ENCODE data around the gene GP1BB.

The GP1BB gene

GRCh38 chr22:19693581-19693980 lies 29.8 kb upstream of the GP1BB start:
- TF ChIP-seq EP300 (IDR thresholded peaks at IDR 0.05; ENCODE audit: borderline replicate concordance) (no peak), USF1 (IDR thresholded peaks at IDR 0.05) (no peak), ZBTB7A (IDR thresholded peaks at IDR 0.05; ENCODE audit: low read depth) (no peak), RAD21 (IDR thresholded peaks at IDR 0.05; ENCODE audit: low read depth) (no peak), TCF12 (IDR thresholded peaks at IDR 0.05; ENCODE audit: low read depth) (no peak), REST (IDR thresholded peaks at IDR 0.05; ENCODE audit: low read depth) (no peak), TAF1 (IDR thresholded peaks at IDR 0.05; ENCODE audit: low read depth) (no peak), MAX (IDR thresholded peaks at IDR 0.05) (no peak), YY1 (IDR thresholded peaks at IDR 0.05; ENCODE audit: low read depth) (no peak), EGR1 (IDR thresholded peaks at IDR 0.05) (no peak), NFIC (IDR thresholded peaks at IDR 0.05) (no peak), CREB1 (IDR thresholded peaks at IDR 0.05; ENCODE audit: low read depth) (no peak)

GRCh38 chr22:19693981-19694670 lies 29.2 kb upstream of the GP1BB start:
- TF ChIP-seq CREB1 (IDR thresholded peaks at IDR 0.05; ENCODE audit: low read depth), result no peak

- TF ChIP-seq USF1 (IDR thresholded peaks at IDR 0.05) (no peak), RAD21 (IDR thresholded peaks at IDR 0.05; ENCODE audit: low read depth) (no peak), MAX (IDR thresholded peaks at IDR 0.05) (no peak), CREB1 (IDR thresholded peaks at IDR 0.05; ENCODE audit: low read depth) (no peak), REST (IDR thresholded peaks at IDR 0.05; ENCODE audit: low read depth) (no peak), TCF12 (IDR thresholded peaks at IDR 0.05; ENCODE audit: low read depth) (no peak), EGR1 (IDR thresholded peaks at IDR 0.05) (no peak), TEAD4 (IDR thresholded peaks at IDR 0.05) (no peak), TAF1 (IDR thresholded peaks at IDR 0.05; ENCODE audit: low read depth) (no peak), CEBPB (IDR thresholded peaks at IDR 0.05) (no peak), ZBTB7A (IDR thresholded peaks at IDR 0.05; ENCODE audit: low read depth) (no peak), YY1 (IDR thresholded peaks at IDR 0.05; ENCODE audit: low read depth) (no peak), FOXM1 (IDR thresholded peaks at IDR 0.05; ENCODE audit: borderline replicate concordance, low read depth) (no peak), EP300 (IDR thresholded peaks at IDR 0.05; ENCODE audit: borderline replicate concordance) (no peak), NFIC (IDR thresholded peaks at IDR 0.05) (no peak)
Measured at GRCh38 chr22:19694696-19695095, 28.6 kb upstream of the GP1BB start.

- TF ChIP-seq EGR1 (IDR thresholded peaks at IDR 0.05), result no peak
- no peak for TF ChIP-seq EP300 (IDR thresholded peaks at IDR 0.05; ENCODE audit: borderline replicate concordance)
Measured at GRCh38 chr22:19696504-19697276, 26.6 kb upstream of the GP1BB start.

GRCh38 chr22:19700790-19701419 lies 22.4 kb upstream of the GP1BB start:
- no peak for TF ChIP-seq TEAD4 (IDR thresholded peaks at IDR 0.05)
- TF ChIP-seq REST (IDR thresholded peaks at IDR 0.05; ENCODE audit: low read depth), result no peak
- no peak for TF ChIP-seq MAX (IDR thresholded peaks at IDR 0.05)
- TF ChIP-seq NFIC (IDR thresholded peaks at IDR 0.05), result no peak
- no peak for TF ChIP-seq RAD21 (IDR thresholded peaks at IDR 0.05; ENCODE audit: low read depth)
- TF ChIP-seq TCF12 (IDR thresholded peaks at IDR 0.05; ENCODE audit: low read depth), result no peak
- no peak for TF ChIP-seq CEBPB (IDR thresholded peaks at IDR 0.05)
- no peak for TF ChIP-seq EGR1 (IDR thresholded peaks at IDR 0.05)
- TF ChIP-seq CREB1 (IDR thresholded peaks at IDR 0.05; ENCODE audit: low read depth), result no peak
- TF ChIP-seq YY1 (IDR thresholded peaks at IDR 0.05; ENCODE audit: low read depth), result no peak
- no peak for TF ChIP-seq ZBTB7A (IDR thresholded peaks at IDR 0.05; ENCODE audit: low read depth)
- no peak for TF ChIP-seq EP300 (IDR thresholded peaks at IDR 0.05; ENCODE audit: borderline replicate concordance)
- no peak for TF ChIP-seq TAF1 (IDR thresholded peaks at IDR 0.05; ENCODE audit: low read depth)
- no peak for TF ChIP-seq USF1 (IDR thresholded peaks at IDR 0.05)
- no peak for TF ChIP-seq FOXM1 (IDR thresholded peaks at IDR 0.05; ENCODE audit: borderline replicate concordance, low read depth)
